Kidney (tissue), 14 donors: ENCODE measurements around the gene DCLK1. TPM values are rescaled to one million over a fixed set of nuclear protein-coding genes. Genes with fewer than 3 reads are reported as not detected.

ENCODE experiments used
- DNase-seq, 5 donors: peaks; one replicate each; pipeline ENCODE4 v3.0.0-alpha.2; 2013 to 2020
- FAIRE-seq: peaks from 2 replicates; lab custom pipeline; 2012; peaks lifted over from hg19 to GRCh38; lab: Jason Lieb, UNC
- H3K27ac ChIP-seq, 2 donors: one replicate each; pipeline ENCODE4 v1.7.0; 2013; ENCODE audit warnings: low read depth in 2 of 2, low read length in 2 of 2, inconsistent platforms in 1 of 2
- H3K27me3 ChIP-seq: one replicate; pipeline ENCODE4 v1.7.1; 2013; ENCODE audit warnings: low read length, inconsistent platforms; ENCODE audit not compliant: control insufficient read depth, insufficient read depth
- H3K36me3 ChIP-seq, 3 donors: one replicate each; pipeline versions ENCODE4 v1.7.0 to v1.7.1; 2013; ENCODE audit warnings: low read length in 3 of 3, control low read depth in 1 of 3, inconsistent platforms in 1 of 3; ENCODE audit not compliant: insufficient read depth in 3 of 3, control insufficient read depth in 2 of 3
- H3K4me1 ChIP-seq, 3 donors: one replicate each; pipeline versions ENCODE4 v1.7.0 to v1.7.1; 2013; ENCODE audit warnings: low read length in 3 of 3, inconsistent platforms in 1 of 3, low read depth in 1 of 3; ENCODE audit not compliant: control insufficient read depth in 2 of 3, insufficient read depth in 2 of 3
- H3K4me3 ChIP-seq, 3 donors: one replicate each; pipeline versions ENCODE4 v1.7.0 to v1.8.1; 2013; ENCODE audit warnings: low read length in 3 of 3, control low read depth in 1 of 3, inconsistent platforms in 1 of 3
- H3K9ac ChIP-seq, 3 donors: one replicate each; pipeline versions ENCODE4 v1.7.0 to v1.7.1; 2013; ENCODE audit warnings: low read length in 3 of 3, control low read depth in 1 of 3, inconsistent platforms in 1 of 3
- H3K9me3 ChIP-seq, 3 donors: one replicate each; pipeline versions ENCODE4 v1.7.0 to v1.7.1; 2013; ENCODE audit warnings: low read length in 3 of 3, control low read depth in 1 of 3, inconsistent platforms in 1 of 3; ENCODE audit not compliant: control insufficient read depth in 2 of 3, insufficient read depth in 1 of 3
- intact Hi-C: fragments of 100-400 bp; cut with DNase I; formaldehyde crosslinking; loops from one replicate; pipeline ENCODE4 v1.11.1; 2022
- polyA plus RNA-seq: library from polyadenylated mRNA; stranded (reverse); fragments of 350-450 nt; fragmentation: Illumina TruSeq; extraction: RNeasy Lipid Tissue Mini Kit (QIAGEN cat#74804); gene quantifications from one replicate; pipeline ENCODE4 v1.2.3, GENCODE V29; 2014; ENCODE audit warnings: low read depth, low replicate concordance; ENCODE audit not compliant: insufficient read depth
- total RNA-seq: library from RNA; stranded (reverse); fragmentation: NEBNext Ultra II Directional; extraction: Animal tissue kit (Norgen Biotek cat#: 25700); gene quantifications from one replicate; pipeline ENCODE4 v1.2.1, GENCODE V29; 2021
- TF ChIP-seq, protein P1 (sequence below): IDR thresholded peaks from 3 replicates; pipeline ENCODE4 v1.5.1; 2012; ENCODE audit warnings: mild to moderate bottlenecking, moderate library complexity, borderline replicate concordance; ENCODE audit not compliant: insufficient read depth; ENCODE audit errors: extremely low read depth
- donor health status: control.
- donor health status: control.
- donor health status: control.
- donor health status: control.
- donor health status: control.
- donor health status: DM: yes; HTN: yes; CAD: no.
- donor health status: Normal renal cell carcinoma (clear cell type).

The DCLK1 gene
- total and polyA plus RNA-seq, 2 donors from 2014 or later = 0.73 to 8.3 TPM

DNA sequence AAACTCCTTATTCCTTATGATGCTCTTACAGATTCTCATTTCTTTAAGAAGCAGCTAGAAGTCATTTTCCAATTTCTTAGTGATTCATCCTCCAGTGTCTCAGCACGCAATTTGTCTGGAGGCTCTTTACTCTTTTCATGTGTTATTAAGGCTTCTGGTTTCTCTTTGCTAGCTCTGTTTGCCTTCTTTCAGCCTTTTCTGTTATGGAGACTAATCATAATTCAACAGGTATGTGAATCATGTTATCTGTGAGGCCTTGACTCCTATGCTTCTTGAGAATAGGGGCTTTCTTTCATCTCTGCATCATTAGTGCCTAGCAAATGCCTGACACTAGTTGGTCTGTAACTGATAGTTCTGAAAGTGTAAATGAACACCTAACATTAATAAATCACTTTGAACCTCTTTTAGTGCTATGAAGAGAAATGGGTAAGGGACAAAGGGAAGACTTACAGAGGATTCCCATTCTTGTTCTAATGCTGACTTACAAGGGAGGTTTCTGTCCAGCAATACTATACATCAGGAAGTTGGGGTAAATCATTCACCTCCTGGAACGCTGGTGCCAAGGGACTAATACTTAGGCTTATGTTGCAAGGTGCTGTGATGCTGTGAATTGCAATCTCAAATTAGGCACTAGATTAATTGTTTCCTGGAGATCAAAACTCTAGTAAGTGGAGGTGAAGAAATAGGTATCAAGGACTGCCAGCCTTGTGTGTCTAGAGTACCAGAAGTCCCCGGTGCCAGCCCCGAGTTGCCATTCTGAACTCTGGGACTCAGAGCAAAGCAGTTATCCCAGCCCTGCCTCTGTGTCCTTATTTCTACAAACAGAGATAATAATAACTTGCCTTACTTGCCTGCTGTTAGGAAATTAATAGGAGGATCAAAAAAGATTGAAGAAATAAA is 265.6 kb downstream of the DCLK1 start:
- H3K4me1 ChIP-seq = no peaks in the 10 kb centered on the region
- intact Hi-C loops = no loop called here
- no peak overlapping the region for H3K4me3 ChIP-seq
- no peak overlapping the region for H3K27ac ChIP-seq
- DNase-seq = peak in 3 of 5 donors; percentile 35 to 83 (median 80)
- H3K9me3 ChIP-seq = no peaks in the 10 kb centered on the region
- H3K9ac ChIP-seq = no peak overlapping the region
- no peaks in the 10 kb centered on the region for H3K27me3 ChIP-seq
- TF ChIP-seq, protein P1, sequence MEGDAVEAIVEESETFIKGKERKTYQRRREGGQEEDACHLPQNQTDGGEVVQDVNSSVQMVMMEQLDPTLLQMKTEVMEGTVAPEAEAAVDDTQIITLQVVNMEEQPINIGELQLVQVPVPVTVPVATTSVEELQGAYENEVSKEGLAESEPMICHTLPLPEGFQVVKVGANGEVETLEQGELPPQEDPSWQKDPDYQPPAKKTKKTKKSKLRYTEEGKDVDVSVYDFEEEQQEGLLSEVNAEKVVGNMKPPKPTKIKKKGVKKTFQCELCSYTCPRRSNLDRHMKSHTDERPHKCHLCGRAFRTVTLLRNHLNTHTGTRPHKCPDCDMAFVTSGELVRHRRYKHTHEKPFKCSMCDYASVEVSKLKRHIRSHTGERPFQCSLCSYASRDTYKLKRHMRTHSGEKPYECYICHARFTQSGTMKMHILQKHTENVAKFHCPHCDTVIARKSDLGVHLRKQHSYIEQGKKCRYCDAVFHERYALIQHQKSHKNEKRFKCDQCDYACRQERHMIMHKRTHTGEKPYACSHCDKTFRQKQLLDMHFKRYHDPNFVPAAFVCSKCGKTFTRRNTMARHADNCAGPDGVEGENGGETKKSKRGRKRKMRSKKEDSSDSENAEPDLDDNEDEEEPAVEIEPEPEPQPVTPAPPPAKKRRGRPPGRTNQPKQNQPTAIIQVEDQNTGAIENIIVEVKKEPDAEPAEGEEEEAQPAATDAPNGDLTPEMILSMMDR = no peak
- no peaks in the 10 kb centered on the region for H3K36me3 ChIP-seq
- no peak for FAIRE-seq

DNA sequence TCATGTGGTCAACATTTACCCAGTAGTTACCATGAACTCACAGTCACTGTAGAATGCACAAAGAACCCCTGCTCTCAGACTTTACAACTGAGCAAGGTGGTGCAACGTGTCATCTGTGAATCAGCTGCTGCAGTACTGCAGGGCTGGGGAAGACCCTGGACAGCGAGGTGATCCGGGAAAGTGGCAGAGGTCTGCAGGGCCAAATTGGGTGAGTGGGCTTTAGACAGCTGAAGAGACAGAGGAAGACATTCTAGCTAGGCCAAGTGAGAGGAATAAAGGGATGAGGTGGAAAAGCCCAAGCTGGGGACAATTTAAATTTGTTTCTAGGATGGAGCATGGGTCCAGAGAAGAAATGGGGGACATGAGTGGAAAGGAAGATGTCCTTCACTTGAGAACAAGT is 270.5 kb downstream of the DCLK1 start:
- TF ChIP-seq, protein P1 = no peak
- H3K4me3 ChIP-seq = no peak overlapping the region
- intact Hi-C loops = no loop called here
- no peaks in the 10 kb centered on the region for H3K36me3 ChIP-seq
- no peaks in the 10 kb centered on the region for H3K9me3 ChIP-seq
- DNase-seq (no peak), FAIRE-seq (no peak)
- no peak overlapping the region for H3K9ac ChIP-seq
- no peaks in the 10 kb centered on the region for H3K27me3 ChIP-seq
- H3K4me1 ChIP-seq = no peaks in the 10 kb centered on the region
- H3K27ac ChIP-seq = no peak overlapping the region

DNA sequence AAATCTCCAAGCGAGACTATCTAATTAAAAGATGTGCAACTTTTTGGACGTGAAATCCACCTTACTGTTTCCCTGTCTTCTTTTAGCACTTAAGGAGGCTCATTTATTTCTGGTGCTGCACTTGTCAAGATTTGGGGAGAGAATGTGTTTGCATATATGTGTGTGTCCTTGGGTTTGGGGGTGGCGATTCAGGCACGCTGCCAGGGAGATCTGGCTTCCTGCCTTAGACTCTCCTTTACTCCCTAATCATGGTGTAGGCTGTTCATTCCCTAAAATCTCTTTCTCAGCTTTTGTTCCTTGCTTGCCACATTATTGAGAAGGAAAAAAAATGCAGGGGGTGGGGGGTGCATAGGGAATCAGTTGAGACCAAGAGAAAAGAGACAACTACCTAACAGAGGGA is 271.2 kb downstream of the DCLK1 start:
- intact Hi-C loops = no loop called here
- TF ChIP-seq, protein P1 = no peak

More for the DNA sequence above, 271.2 kb downstream of the DCLK1 start:
- Histone ChIP-seq H3K4me1 (no peaks in the 10 kb centered on the region), H3K36me3 (no peaks in the 10 kb centered on the region), H3K27me3 (no peaks in the 10 kb centered on the region), H3K9ac (no peak overlapping the region), H3K4me3 (no peak overlapping the region), H3K9me3 (no peaks in the 10 kb centered on the region), H3K27ac (no peak overlapping the region)
- no peak for DNase-seq
- FAIRE-seq = no peak
